Hematopoietic multipotent progenitor cell treated with erythropoietin and hydrocortisone succinate and interleukin-3 and kit ligand, for 15 days (in vitro differentiated cells): ENCODE data around the gene TTC38.
"Not testable (repeated sequence)": the region's sequence is repeated elsewhere in the genome, so short reads cannot be mapped to it uniquely, and the experiment has no call there.

Source experiments
- DNase-seq: peaks from one replicate; pipeline ENCODE4 v3.0.0-alpha.2; 2015; ENCODE audit warnings: low spot score

TTC38 gene

DNA sequence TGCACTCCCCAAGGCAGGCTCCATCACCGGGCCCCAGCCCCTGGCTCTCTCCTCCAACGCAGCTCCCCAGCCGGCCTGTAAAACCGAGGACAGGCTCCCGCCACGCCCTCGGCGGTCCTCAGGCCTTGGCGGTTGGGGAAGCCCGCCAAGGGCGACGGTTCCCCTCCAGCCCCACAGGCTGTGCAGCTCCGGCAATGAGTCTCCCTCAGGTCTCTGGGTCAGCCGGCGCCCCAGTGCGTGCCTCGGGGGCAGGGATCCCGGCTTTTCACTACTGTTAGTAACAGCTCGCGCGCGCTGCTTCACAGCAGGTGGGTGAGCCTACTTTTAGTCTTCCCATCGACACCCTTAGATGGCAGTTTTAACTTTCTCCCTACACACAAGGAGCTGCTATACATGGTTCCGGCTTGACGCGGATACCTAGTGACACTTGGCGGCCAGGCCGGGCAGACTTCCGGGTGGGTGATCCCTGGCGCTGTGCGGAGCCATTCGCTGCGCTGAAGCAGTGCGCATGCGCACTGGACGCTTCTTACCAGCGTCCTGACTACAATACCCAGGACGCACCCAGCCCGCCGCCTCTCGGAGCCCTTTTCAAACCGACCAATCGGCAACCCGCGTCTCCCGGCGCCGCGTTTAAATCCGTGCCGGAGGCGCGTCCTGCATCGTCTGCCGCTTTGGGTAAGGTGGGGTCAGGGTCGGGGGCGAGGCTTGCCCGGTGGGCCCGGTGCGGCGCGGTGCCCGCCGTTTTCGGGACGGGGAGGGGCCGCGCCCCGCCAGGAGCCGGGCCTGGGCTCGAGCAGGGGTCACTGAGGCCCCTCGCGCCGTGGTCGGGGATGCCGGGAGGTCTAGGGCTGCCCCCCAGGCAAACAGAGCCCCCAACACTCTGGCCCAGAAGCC is 28.7 kb downstream of the TTC38 start, which contains the start of gene GTSE1:
Gene GTSE1 (plus strand): TSS at position 614 of the 894 bp plus-strand sequence. CDS start 531 bp downstream, outside the sequence.
- DNase-seq: peak; percentile 98

DNA sequence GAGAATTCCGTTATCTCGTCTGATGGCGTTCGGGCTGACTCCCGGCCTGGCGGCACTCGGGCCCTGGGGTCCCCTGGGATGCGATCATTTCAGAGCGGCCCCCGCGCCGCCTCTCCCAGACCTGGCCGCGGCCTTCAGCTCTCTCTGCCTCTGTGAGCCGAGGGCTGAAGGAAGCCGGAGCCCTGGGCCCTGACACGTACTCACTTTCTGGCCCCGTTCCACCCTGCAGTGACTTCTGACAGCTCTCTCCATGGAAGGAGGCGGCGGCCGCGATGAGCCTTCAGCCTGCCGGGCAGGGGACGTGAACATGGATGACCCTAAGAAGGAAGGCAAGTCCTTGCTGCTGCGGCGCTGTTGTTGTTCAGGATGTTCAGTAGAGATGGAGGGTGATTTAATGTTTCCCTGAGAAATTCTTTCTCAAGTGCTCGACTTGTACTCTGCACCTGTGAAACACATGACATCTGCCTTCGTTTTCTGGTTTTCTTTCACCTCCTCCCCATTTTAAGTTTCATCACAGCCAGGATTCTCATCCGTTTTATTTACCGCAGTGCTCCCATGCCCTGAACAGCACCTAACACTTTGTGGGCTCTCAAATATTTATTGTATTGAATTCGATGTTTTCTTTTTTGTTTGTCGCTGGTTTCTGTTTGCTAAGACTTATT is 29.5 kb downstream of the TTC38 start:
- DNase-seq: peak; percentile 61

DNA sequence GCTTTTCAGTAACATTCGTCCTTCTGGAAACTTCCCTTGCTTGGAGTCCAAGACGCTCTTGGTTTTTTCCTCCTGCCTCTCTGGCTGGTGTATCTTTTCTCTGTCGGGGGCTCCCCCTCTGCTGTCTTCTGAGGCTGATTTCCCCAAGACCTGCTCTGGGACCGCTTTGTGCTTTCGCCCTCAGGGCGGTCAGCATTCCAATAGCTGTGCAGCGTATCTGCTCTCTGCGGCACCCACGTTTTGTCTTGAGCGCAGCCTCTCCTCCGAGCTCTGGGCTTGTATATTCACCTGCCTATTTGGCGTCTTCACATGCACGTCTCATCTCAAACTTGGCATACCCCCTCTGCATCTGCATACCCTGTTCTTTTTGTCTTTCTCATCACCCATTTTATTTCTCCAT is 31.3 kb downstream of the TTC38 start:
- DNase-seq: no peak

DNA sequence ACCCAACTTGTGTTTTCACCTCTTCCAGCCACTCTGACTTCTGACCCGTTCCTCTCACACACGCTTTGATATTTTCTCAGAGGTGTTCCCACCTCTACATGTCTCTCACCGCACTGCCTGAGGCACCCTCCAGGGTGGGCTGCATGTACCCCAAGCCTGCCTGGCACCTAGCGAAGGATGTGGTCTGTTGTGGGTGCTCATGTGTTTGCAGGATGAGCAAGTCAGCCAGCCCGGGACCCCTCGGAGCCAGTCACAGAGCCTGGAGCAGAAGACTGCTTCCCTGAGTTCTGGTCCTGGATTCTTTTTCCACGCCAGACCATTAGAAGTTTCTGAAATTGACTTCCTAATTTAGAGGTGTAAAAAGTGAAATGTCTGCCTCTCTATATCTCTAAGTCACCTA is 32.7 kb downstream of the TTC38 start:
- DNase-seq: no peak

DNA sequence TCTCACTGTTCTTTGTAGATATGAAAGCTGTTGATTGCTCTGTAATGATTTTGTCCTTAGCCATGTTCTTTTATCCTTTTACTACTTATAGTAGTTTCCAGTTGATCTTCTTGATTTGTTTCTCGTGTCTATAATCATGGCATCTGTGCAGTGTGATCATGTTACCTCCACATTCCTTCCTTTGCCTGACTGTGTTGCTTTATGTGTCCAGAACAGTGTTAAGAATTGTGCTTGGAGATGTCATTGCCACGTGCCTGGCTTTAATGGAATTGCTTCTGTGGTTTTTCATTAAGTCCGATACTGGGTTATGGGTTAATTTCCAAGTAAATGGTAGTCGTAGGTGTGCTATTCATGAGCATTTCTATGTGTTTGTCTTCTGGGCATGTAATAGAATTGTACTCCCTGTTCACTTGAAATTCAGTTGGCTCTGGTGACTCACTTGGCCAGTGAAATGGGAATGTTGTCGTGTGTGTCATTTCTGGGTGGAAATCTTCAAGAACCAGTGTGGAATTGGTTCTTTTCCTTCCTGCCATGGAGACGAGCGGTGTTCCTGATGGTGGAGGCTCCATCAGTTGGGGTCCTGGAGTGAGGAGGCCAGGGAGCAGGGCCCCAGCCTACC is 35.6 kb downstream of the TTC38 start:
- no peak for DNase-seq

DNA sequence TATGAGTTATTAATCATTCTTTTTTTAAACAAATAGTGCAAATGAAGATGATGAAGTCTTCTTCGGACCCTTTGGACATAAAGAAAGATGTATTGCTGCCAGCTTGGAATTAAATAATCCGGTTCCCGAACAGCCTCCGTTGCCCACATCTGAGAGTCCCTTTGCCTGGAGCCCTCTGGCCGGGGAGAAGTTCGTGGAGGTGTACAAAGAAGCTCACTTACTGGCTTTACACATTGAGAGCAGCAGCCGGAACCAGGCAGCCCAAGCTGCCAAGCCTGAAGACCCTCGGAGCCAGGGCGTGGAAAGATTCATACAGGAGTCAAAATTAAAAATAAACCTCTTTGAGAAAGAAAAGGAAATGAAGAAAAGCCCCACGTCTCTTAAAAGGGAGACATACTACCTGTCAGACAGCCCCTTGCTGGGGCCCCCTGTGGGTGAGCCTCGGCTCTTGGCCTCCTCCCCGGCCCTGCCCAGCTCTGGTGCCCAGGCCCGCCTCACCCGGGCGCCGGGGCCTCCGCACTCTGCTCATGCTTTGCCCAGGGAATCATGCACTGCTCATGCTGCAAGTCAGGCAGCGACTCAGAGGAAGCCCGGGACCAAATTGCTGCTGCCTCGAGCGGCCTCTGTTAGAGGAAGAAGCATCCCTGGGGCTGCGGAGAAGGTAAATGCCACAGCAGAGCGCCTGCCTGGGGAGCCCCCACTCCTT is 40.6 kb downstream of the TTC38 start:
- DNase-seq: no peak

DNA sequence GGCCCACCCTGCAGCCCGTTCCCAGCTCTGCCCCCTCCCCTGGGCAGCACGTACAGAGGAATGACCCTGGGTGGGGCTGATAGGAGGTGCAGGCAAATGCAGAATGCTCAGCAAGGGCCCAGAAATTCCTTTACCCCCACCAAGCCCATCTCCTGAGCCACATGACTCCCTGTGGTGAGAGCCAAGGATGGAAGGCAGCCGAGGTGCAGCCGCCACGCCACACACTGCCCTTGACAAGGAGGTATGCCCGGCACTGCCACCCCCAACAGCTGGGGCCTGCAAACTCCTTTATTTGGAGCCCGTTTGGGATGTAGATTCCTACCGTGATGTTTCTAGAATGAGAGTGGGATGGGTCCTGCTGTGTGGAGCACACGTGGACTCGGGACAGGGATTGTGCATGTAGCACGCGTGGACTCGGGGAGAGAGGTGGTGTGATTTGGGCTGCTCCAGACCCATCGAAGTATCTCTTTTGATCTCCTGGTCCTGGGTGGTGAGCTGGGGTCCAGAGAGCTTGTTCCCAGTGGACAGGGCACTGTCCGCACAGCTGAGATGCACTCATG is 41.8 kb downstream of the TTC38 start:
- no peak for DNase-seq

DNA sequence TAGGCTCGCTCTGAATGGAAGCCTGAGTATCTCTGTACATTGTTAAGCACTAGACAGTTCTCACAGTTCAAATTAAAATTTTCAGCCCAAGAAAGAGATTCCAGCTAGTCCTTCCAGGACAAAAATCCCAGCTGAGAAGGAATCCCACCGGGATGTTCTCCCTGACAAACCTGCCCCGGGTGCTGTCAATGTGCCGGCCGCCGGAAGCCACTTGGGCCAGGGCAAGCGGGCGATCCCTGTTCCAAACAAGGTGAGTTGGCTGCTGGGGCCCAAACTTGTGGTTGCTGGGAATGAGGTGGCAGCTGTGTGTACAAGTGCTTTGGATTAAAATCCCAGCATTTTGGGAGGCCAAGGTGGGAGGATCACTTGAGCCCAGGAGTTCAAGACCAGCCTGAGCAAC is 44.2 kb downstream of the TTC38 start:
- DNase-seq: no peak

DNA sequence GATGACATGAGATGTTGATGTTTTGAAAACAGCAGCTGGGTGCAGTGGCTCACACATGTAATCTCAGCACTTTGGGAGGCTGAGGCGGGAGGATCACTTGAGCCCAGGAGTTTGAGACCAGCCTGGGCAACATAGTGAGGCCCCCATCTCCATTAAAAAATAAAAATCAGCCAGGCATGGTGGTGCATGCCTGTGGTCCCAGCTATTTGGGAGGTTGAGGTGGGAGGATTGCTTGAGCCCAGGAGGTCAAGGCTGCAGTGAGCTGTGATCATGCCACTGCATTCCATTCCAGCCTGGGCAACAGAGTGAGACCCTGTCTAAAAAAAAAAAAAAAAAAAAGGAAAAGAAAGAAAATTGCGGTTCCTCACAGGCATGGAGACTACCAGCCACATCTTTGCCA is 45.0 kb downstream of the TTC38 start:
- DNase-seq: not testable (repeated sequence)

DNA sequence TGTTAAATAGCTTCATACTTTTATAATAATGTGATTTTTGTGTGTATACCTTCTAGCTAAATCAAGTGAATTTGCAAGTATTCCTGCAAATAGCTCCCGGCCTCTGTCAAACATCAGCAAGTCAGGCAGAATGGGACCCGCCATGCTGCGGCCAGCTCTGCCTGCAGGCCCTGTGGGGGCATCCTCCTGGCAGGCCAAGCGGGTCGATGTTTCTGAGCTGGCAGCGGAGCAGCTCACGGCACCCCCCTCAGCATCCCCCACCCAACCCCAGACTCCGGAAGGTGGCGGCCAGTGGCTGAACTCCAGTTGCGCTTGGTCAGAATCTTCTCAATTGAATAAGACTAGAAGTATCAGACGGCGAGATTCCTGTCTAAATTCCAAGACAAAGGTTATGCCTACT is 48.2 kb downstream of the TTC38 start:
- DNase-seq: no peak

DNA sequence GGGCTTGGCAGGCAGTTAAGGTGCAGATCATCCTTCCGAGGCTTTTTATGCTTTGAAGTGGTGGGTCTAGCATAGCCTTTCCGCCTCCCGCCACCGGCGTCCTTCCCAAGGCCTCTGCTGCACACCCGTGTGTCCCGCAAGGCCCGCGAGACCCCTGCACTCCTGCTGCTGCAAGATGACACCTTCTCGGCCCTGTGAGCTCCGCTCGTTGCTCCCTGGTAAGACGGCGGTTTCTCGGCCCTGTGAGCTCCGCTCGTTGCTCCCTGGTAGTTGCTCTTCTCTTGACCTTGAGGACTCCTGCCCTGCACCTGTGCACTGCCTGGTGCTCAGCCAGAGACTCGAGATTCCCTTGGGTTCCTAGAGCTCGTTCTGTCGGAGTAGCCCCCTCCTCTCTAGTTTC is 49.8 kb downstream of the TTC38 start:
- DNase-seq: no peak

DNA sequence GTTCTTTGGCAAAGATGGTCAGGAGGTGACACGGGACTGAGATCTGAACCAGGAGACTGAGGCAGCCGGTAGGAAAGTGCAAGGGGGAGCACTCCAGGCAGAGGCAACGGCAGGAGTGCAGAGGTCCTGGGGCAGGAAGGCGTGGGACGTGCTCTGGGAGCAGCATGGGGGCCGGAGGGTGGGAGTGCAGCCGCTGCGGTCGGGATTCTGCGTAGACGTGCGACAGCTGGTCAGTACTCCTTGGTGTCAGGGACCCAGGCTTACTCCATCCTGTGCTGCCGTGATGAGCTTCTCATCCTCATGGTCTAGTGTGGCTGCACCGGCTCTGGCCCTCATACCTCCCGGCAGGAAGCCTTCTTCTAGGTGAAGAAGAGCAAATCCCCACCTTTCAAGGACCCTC is 50.8 kb downstream of the TTC38 start:
- no peak for DNase-seq

DNA sequence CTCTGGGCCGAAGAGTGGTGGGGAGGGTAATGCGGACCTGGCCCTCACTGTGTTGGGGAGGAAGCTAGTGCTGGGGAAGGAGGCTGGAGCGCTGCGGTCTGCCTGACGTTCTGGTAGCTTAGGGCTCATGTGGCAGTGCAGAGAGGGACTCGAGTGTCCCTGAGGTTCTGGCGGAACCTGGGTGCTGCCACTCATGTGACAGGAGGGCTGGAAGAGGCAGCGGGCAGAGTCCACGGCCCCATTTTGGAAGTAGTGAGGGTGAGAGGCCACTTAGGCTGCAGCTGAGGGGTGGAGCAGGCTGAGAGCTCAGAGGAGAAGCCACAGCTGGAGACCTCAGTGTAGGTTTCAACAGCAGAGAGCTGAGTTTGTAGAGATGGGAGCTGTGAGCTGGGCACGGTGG is 51.5 kb downstream of the TTC38 start:
- no peak for DNase-seq

DNA sequence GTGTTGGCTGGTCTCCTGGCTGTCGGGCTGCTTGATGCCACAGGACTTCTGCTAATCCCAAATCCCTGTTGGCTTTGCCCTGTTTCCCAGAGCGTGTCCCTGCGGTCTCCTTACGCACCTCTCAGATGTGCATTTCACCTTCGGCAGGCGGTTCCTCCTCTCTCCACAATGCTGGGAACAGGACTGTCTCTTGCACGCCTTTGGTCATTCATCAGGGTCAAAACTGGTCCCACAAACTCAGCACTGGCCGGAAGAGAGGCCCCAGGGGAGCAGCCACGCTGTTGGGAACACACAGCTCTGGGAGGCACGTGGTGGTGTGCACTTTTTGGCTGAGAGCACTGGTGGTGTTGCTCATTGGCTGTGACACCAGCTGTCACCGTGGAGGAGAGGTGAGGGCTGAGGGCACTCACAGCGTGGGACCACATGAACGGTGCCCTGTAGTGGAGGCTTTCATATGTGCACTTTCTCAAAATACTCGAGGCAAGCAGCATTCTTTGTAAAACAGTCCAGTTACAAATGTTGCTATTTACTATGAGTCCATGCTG is 52.4 kb downstream of the TTC38 start:
- DNase-seq: no peak

DNA sequence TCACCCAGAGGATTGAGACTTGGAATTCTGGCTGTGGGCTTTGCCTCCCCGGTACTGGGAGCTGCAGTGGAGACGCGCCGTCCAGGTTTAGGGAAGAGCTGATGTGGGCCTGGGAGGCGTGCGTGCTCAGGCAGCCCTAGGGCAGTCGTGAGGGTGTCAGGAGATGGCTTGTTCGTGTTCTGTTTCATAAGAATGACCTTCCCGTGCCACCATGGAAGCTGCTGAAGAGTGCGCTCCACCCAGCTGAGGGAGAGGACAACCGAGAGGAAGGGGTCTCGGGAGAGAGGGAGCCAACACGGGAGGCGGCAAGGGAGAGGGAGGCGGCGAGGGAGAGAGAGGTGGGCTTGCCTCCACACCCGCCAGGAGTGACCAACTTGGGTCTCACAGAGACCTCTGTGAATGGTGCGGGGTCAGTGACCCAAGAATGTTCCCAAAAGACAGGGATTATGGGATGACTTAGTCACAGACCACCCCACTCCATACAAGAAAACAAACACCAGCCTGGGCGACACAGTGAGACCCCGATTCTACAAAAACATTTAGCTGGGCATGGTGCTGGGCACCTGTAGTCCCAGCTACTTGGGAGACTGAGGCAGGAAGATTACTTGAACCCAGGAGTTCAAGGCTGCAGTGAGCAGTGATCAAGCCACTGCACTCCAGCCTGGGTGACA is 53.0 kb downstream of the TTC38 start:
- no peak for DNase-seq

DNA sequence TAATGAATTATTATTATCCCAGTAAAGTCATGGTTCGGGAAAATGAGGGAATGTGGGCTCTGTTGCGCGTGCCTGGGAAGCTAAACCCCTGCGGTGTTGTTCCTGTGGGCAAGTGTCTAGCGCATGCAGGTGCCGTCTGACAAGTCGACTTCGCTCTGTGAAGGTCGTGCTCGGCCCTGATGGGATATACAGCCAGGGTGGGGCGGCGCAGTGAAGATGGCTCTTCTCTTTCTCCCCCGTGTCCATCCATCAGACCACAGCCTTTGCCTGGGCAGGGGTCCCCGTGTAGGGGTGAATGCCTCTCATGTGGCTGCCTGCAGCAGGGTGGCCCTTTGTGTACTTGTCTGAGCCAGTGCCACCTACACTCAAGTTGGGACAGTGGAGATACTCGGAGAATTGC is 54.9 kb downstream of the TTC38 start:
- no peak for DNase-seq

DNA sequence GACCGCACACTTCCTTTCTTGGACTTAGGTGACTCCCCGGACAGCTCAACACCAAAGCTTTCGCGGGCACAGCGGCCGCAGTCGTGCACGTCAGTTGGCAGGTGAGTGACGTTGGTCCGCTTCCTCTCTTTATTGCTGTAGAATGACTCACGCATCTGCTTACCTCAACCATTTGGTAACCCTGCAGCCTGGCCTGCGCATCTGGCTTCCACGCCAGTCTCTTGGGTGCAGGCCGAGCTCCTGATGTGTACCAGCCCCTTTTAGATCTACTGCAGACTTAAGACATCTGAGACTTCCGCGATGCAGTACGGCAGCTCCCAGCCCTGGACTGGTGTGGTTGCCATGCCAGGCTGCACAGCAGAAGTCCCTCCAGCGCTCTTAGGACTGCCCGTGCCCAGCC is 55.4 kb downstream of the TTC38 start:
- no peak for DNase-seq

DNA sequence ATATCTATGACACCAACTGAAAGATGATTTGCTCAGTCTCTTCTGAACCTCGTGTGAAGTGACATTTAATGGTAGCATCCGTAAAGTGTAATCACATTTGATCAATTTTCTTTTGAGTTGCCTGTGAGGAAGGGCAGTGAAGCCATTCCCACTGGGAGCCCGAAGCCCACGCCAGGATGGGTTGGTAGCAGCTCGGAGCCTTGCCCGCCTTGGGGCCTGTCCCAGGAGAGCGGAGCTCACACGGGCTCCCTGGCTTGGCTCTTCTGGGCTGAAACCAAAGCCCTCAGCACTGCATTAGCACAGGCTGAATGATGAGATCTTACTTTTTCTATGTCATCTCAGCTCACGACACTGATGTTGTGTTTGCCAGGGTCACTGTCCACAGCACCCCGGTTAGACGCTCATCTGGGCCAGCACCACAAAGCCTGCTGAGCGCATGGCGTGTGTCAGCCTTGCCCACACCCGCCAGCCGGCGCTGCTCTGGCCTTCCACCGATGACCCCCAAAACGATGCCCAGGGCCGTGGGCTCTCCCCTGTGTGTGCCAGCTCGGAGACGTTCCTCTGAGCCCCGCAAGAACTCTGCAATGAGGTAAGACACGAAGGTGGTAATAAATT is 58.4 kb downstream of the TTC38 start:
- no peak for DNase-seq

DNA sequence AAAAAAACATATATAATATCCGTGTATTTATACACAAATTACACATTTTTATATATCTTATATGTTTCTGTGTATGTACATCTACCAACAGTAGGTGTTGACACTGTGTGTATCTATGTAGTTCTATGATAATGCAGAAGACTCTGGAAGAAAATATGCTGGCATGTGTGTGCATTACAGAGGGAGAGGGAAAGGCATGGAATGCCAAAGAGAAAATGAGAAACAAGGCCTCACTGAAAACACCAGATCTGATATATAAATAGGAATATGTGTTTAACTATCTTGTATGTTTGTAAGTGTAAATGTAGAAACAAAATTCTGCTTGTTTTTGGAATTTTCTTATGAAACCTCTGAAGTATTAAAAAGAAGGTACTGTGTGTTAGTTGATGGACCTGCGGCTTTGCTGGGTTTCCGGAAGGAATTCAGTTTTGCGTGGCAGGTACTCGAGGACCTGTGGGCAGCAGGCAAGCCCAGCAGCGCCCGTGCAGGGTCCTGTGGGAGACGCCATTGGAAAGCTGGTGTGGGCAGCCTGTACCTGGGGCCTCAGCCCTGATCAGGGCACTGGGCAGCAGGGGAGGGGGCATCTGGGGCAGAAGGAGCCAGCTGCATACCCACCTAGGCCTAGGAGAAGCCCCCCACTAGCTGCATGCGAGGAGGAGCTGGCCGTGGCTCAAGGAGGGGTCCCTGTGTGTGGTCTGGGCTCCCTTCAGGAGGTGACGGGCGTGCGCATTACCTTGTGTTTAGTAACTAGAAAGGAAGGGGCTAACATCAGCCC is 60.1 kb downstream of the TTC38 start:
- no peak for DNase-seq

DNA sequence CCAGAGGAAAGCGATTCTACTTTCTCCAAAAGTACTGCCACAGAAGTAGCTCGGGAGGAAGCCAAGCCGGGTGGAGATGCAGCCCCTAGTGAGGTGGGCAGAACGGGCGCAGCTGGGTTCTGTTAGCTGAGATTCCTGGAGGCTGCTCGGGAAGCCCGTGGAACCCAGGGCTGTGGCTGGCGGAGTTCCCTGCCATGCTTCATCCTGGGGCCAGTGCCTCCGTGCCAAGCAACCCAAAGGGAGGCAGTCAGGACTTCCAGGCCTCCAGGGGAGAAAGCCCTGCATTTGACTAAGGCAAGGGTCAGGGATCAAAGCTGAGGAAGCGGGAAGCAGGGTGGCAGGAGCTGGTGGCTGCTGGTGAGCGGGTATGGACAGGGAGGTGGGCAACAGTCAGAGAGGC is 61.0 kb downstream of the TTC38 start:
- no peak for DNase-seq
